H1 (cell line): ENCODE results near the gene POLR2I. TPM values are rescaled to one million over a fixed set of nuclear protein-coding genes. Genes with fewer than 3 reads are reported as not detected.

Experiments
- CTCF ChIA-PET: fragments of 300-600 bp; sonication (Branson Sonifier 250); formaldehyde crosslinking; loops from one replicate; lab custom pipeline; 2021; ENCODE audit not compliant: partially characterized antibody; lab: Charles Lee
- POLR2A ChIA-PET: fragments of 300-600 bp; sonication (Branson Sonifier 250); formaldehyde crosslinking; loops from one replicate; lab custom pipeline; 2021; ENCODE audit warnings: inconsistent platforms; ENCODE audit not compliant: partially characterized antibody; lab: Charles Lee
- DNase-seq, 2 experiments: peaks; one replicate each; pipeline versions ENCODE4 v3.0.0 to v3.0.0-alpha.2; 2010 to 2022; ENCODE audit warnings: low spot score in 2 of 2, low read depth in 1 of 2, mixed read lengths in 1 of 2
- FAIRE-seq: peaks from 2 replicates; lab custom pipeline; 2011; peaks lifted over from hg19 to GRCh38; lab: Jason Lieb, UNC
- H2AFZ ChIP-seq: 2 replicates; pipeline ENCODE4 v1.8.1; 2012; ENCODE audit warnings: low read length, inconsistent platforms
- H2AK5ac ChIP-seq: 2 replicates; pipeline ENCODE4 v1.6.1; 2013; ENCODE audit warnings: low read depth, low read length
- H2BK120ac ChIP-seq: replicated peaks from 2 replicates; pipeline ENCODE3; 2013; ENCODE audit warnings: low read depth, low read length, inconsistent platforms
- H2BK12ac ChIP-seq: 2 replicates; pipeline ENCODE4 v1.6.1; 2013; ENCODE audit warnings: low read depth, low read length
- H2BK15ac ChIP-seq: 2 replicates; pipeline ENCODE4 v1.6.1; 2013; ENCODE audit warnings: low read length
- H2BK20ac ChIP-seq: 2 replicates; pipeline ENCODE4 v1.6.1; 2013; ENCODE audit warnings: low read length
- H2BK5ac ChIP-seq: 2 replicates; pipeline ENCODE4 v1.6.1; 2013; ENCODE audit warnings: low read depth, low read length
- H3K14ac ChIP-seq: 2 replicates; pipeline ENCODE4 v1.6.1; 2013; ENCODE audit warnings: inconsistent platforms; ENCODE audit not compliant: insufficient read length
- H3K18ac ChIP-seq: 2 replicates; pipeline ENCODE4 v1.6.1; 2013; ENCODE audit warnings: low read length; ENCODE audit errors: extremely low read depth
- H3K23ac ChIP-seq: 2 replicates; pipeline ENCODE4 v1.6.1; 2013; ENCODE audit warnings: inconsistent platforms; ENCODE audit not compliant: insufficient read length
- H3K23me2 ChIP-seq: 2 replicates; pipeline ENCODE4 v1.6.1; 2013; ENCODE audit warnings: low read depth, low read length
- H3K27ac ChIP-seq: 2 replicates; pipeline ENCODE4 v1.6.1; 2011; ENCODE audit warnings: low read depth, low read length, inconsistent platforms
- H3K27me3 ChIP-seq, 4 experiments: replicated peaks in 1 of 4; 1 replicate in 1 of 4; 2 replicates in 3 of 4; pipeline versions ENCODE4 v1.6.1 to v1.8.1; 2011 to 2013; ENCODE audit warnings: low read length in 3 of 4, mild to moderate bottlenecking in 3 of 4, inconsistent platforms in 2 of 4, mixed read lengths in 2 of 4, moderate library complexity in 1 of 4; ENCODE audit not compliant: control insufficient read depth in 3 of 4, insufficient read depth in 3 of 4; ENCODE audit errors: extremely low read depth in 1 of 4
- H3K36me3 ChIP-seq, 4 experiments: 2 replicates each; pipeline versions ENCODE4 v1.6.1 to v1.8.1; 2011 to 2013; ENCODE audit warnings: mild to moderate bottlenecking in 4 of 4, low read length in 3 of 4, moderate library complexity in 2 of 4, control low read depth in 1 of 4, inconsistent platforms in 1 of 4; ENCODE audit not compliant: insufficient read depth in 4 of 4, control insufficient read depth in 2 of 4
- H3K4ac ChIP-seq: replicated peaks from 2 replicates; pipeline ENCODE3; 2013; ENCODE audit warnings: low read length, low read depth, mixed read lengths, inconsistent platforms; ENCODE audit not compliant: insufficient read length
- H3K4me1 ChIP-seq, 4 experiments: replicated peaks in 1 of 4; 1 replicate in 1 of 4; 2 replicates in 3 of 4; pipeline versions ENCODE4 v1.6.1 to v1.8.1; 2011 to 2013; ENCODE audit warnings: low read length in 3 of 4, inconsistent platforms in 2 of 4, mixed read lengths in 1 of 4; ENCODE audit not compliant: insufficient read depth in 4 of 4, control insufficient read depth in 3 of 4
- H3K4me2 ChIP-seq, 2 experiments: 2 replicates each; pipeline versions ENCODE4 v1.6.1 to v1.8.1; 2011 to 2013; ENCODE audit warnings: low read depth in 2 of 2, low read length in 2 of 2, control low read depth in 1 of 2, inconsistent platforms in 1 of 2, mild to moderate bottlenecking in 1 of 2; ENCODE audit not compliant: insufficient read depth in 1 of 2
- H3K4me3 ChIP-seq, 4 experiments: fragments of 200-600, 300-600 bp in 1 of 4; sonication (generic), shearing (Covaris generic), sonication (Bioruptor Twin) in 1 of 4; 2 replicates each; pipeline versions ENCODE4 v1.5.1 to v1.8.1; 2011 to 2016; ENCODE audit warnings: low read length in 4 of 4, low read depth in 3 of 4, control low read depth in 2 of 4, inconsistent platforms in 2 of 4, mild to moderate bottlenecking in 2 of 4, mixed read lengths in 1 of 4, moderate library complexity in 1 of 4; ENCODE audit not compliant: insufficient read depth in 2 of 4; ENCODE audit errors: extremely low read depth in 1 of 4
- H3K56ac ChIP-seq: replicated peaks from 2 replicates; pipeline ENCODE3; 2013; ENCODE audit warnings: low read depth, mild to moderate bottlenecking, mixed read lengths, low read length, inconsistent platforms; ENCODE audit not compliant: insufficient read length
- H3K79me1 ChIP-seq: 2 replicates; pipeline ENCODE4 v1.6.1; 2013; ENCODE audit warnings: low read depth, low read length, control low read depth
- H3K79me2 ChIP-seq, 2 experiments: 2 replicates each; pipeline versions ENCODE4 v1.6.1 to v1.8.1; 2012 to 2013; ENCODE audit warnings: low read length in 2 of 2, mild to moderate bottlenecking in 2 of 2, inconsistent platforms in 1 of 2; ENCODE audit not compliant: insufficient read depth in 2 of 2, control insufficient read depth in 1 of 2
- H3K9ac ChIP-seq, 4 experiments: replicated peaks in 1 of 4; 1 replicate in 1 of 4; 2 replicates in 3 of 4; pipeline versions ENCODE4 v1.6.1 to v1.8.1; 2011 to 2013; ENCODE audit warnings: low read depth in 3 of 4, low read length in 3 of 4, control low read depth in 2 of 4, mild to moderate bottlenecking in 2 of 4, moderate library complexity in 2 of 4, inconsistent platforms in 1 of 4; ENCODE audit errors: extremely low read depth in 1 of 4
- H3K9me3 ChIP-seq, 2 experiments: 2 replicates each; pipeline versions ENCODE4 v1.6.1 to v1.8.1; 2012 to 2013; ENCODE audit warnings: mild to moderate bottlenecking in 2 of 2, moderate library complexity in 2 of 2, control low read depth in 1 of 2, inconsistent platforms in 1 of 2, low read depth in 1 of 2, low read length in 1 of 2, mixed read lengths in 1 of 2; ENCODE audit not compliant: insufficient read depth in 2 of 2
- H4K20me1 ChIP-seq, 2 experiments: replicated peaks in 1 of 2; 2 replicates each; pipeline versions ENCODE3 to v1.8.1; 2011 to 2013; ENCODE audit warnings: inconsistent platforms in 2 of 2, low read length in 2 of 2, mild to moderate bottlenecking in 1 of 2; ENCODE audit not compliant: insufficient read depth in 2 of 2, control insufficient read depth in 1 of 2
- H4K5ac ChIP-seq: 2 replicates; pipeline ENCODE4 v1.6.1; 2013; ENCODE audit warnings: low read length, low read depth, mixed read lengths, inconsistent platforms; ENCODE audit not compliant: insufficient read length
- H4K8ac ChIP-seq: 2 replicates; pipeline ENCODE4 v1.8.0; 2013; ENCODE audit warnings: mild to moderate bottlenecking, moderate library complexity, low read length, inconsistent platforms; ENCODE audit not compliant: insufficient read depth; ENCODE audit errors: extremely low read depth
- H4K91ac ChIP-seq: replicated peaks from 2 replicates; pipeline ENCODE3; 2013; ENCODE audit warnings: low read length, mixed read lengths, inconsistent platforms; ENCODE audit not compliant: insufficient read length
- JUND ChIP-seq: IDR thresholded peaks from 2 replicates; pipeline ENCODE4 v1.6.1; 2011; ENCODE audit warnings: mild to moderate bottlenecking, improper control_type of control experiment, low read length
- KDM4A ChIP-seq: IDR thresholded peaks from one replicate; pipeline ENCODE4 v1.7.1; 2012; ENCODE audit warnings: low read depth, mild to moderate bottlenecking, moderate library complexity, low read length, inconsistent platforms; ENCODE audit not compliant: severe bottlenecking
- NRF1 ChIP-seq: IDR thresholded peaks from 2 replicates; pipeline ENCODE4 v1.6.1; 2011; ENCODE audit warnings: mild to moderate bottlenecking, low read depth, low read length, improper control_type of control experiment
- WGBS, 2 experiments: shearing (Covaris generic) in 1 of 2; methylation state at CpG; one replicate each; pipeline versions ENCODE4 v1.1.6 to v1.1.7; 2013 to 2015; ENCODE audit warnings: low lambda C conversion rate in 2 of 2, mixed read lengths in 2 of 2, inconsistent platforms in 1 of 2, low coverage in 1 of 2, missing lambda C conversion rate in 1 of 2; ENCODE audit not compliant: insufficient replicate concordance in 2 of 2, insufficient coverage in 1 of 2, insufficient read length in 1 of 2; ENCODE audit errors: extremely low coverage in 1 of 2, missing lambda C conversion rate in 1 of 2; 5-methylcytosine and 5-hydroxymethylcytosine counted together
- polyA plus RNA-seq, 7 experiments: library from polyadenylated mRNA; depleted of rRNA in 3 of 7; stranded (reverse) in 5 of 7; unstranded in 2 of 7; fragments of >200 nt in 5 of 7; fragments of 200-250 nt in 2 of 7; gene quantifications; 1 replicate in 5 of 7; 2 replicates in 1 of 7; 4 replicates in 1 of 7; pipeline versions ENCODE4 v1.2.1 to v1.2.3, GENCODE V29; 2011 to 2013; ENCODE audit warnings: missing spikeins in 2 of 7, mixed read lengths in 2 of 7
- total RNA-seq: library from RNA; stranded (reverse); fragmentation: NEBNext Ultra II Directional; extraction: Animal tissue kit (Norgen Biotek cat#: 25700); gene quantifications from 2 replicates; pipeline ENCODE4 v1.2.1, GENCODE V29; 2021
- TF ChIP-seq, protein P1 (sequence below), 3 experiments: IDR thresholded peaks; 1 replicate in 2 of 3; 2 replicates in 1 of 3; pipeline versions ENCODE4 v1.5.1 to v1.6.1; 2011; ENCODE audit warnings: low read length in 3 of 3, mild to moderate bottlenecking in 3 of 3, inconsistent platforms in 2 of 3, low read depth in 1 of 3, moderate library complexity in 1 of 3; ENCODE audit not compliant: insufficient read depth in 1 of 3; ENCODE audit errors: control extremely low read depth in 1 of 3
- TF ChIP-seq, protein P2 (sequence below): IDR thresholded peaks from 2 replicates; pipeline ENCODE4 v1.6.1; 2012; ENCODE audit warnings: inconsistent platforms

The POLR2I gene
- total and polyA plus RNA-seq, 2 of the 8 experiments (the other 6 are each of a cell fraction or from before 2014, with no cell fraction given) = 143 to 150 TPM

DNA sequence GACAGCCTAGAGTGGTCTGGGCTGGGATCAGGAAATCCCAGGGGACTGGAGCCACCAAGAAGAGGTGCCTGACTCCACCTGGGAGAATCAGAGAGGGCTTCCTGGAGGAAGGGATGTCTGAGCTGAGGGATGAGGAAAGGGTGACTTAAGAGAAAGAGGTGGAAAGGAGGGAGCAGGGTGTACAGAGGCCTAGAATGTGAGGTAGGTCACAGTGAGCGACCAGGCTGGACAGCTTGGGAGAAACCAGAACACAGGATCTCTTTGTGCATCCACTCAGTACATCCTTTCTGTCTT, 1.6 kb upstream of the POLR2I start:
- Histone ChIP-seq H3K36me3 (peaks cover 4 to 24% (median 12%) of the 10 kb centered on the region in 4 experiments; a peak in 5 of 8 replicates), H2AFZ (no peak overlapping the region), H3K79me2 (peaks cover 0 to 9% of the 10 kb centered on the region in 2 experiments; a peak in 1 of 4 replicates), H3K23ac (no peak overlapping the region), H3K4me2 (peak overlapping the region; percentile 64 to 76), H3K4me1 (peaks cover 4 to 21% (median 11%) of the 10 kb centered on the region in 4 experiments), H4K5ac (no peak overlapping the region), H3K56ac (no peak overlapping the region), H2BK20ac (no peak overlapping the region), H3K27me3 (no peaks in the 10 kb centered on the region), H3K9ac (peak overlapping the region in 2 of 4 experiments; percentile 26 to 42; a peak in 2 of 7 replicates), H3K27ac (no peak overlapping the region), H3K4ac (no peak overlapping the region), H2AK5ac (no peak overlapping the region), H2BK15ac (no peak overlapping the region), H3K23me2 (peaks cover 10% of the 10 kb centered on the region), H4K8ac (no peak overlapping the region), H3K79me1 (peaks cover 15% of the 10 kb centered on the region), H2BK12ac (no peak overlapping the region), H3K9me3 (no peaks in the 10 kb centered on the region), H3K4me3 (peak overlapping the region; percentile 67 to 89 (median 71); a peak in 7 of 8 replicates), H3K18ac (no peak overlapping the region), H2BK5ac (no peak overlapping the region), H2BK120ac (no peak overlapping the region), H4K20me1 (peaks cover 3 to 9% of the 10 kb centered on the region in 2 experiments), H3K14ac (no peak overlapping the region), H4K91ac (no peak overlapping the region)
- DNase-seq (no peak), FAIRE-seq (no peak)
- CTCF ChIA-PET = interaction anchor here (2.8 kb wide), 1 partner anchor 11 kb away, joined by 14 read pairs; no protein-coding TSS in a partner anchor
- TF ChIP-seq, protein P1, sequence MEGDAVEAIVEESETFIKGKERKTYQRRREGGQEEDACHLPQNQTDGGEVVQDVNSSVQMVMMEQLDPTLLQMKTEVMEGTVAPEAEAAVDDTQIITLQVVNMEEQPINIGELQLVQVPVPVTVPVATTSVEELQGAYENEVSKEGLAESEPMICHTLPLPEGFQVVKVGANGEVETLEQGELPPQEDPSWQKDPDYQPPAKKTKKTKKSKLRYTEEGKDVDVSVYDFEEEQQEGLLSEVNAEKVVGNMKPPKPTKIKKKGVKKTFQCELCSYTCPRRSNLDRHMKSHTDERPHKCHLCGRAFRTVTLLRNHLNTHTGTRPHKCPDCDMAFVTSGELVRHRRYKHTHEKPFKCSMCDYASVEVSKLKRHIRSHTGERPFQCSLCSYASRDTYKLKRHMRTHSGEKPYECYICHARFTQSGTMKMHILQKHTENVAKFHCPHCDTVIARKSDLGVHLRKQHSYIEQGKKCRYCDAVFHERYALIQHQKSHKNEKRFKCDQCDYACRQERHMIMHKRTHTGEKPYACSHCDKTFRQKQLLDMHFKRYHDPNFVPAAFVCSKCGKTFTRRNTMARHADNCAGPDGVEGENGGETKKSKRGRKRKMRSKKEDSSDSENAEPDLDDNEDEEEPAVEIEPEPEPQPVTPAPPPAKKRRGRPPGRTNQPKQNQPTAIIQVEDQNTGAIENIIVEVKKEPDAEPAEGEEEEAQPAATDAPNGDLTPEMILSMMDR (IDR thresholded peaks at IDR 0.05; ENCODE audit: control extremely low read depth in 1 of 3, insufficient read depth in 1 of 3, low read depth in 1 of 3, low read length in 3 of 3) = no peak
- TF ChIP-seq NRF1 = no peak
- TF ChIP-seq KDM4A = no peak
- TF ChIP-seq, protein P2, sequence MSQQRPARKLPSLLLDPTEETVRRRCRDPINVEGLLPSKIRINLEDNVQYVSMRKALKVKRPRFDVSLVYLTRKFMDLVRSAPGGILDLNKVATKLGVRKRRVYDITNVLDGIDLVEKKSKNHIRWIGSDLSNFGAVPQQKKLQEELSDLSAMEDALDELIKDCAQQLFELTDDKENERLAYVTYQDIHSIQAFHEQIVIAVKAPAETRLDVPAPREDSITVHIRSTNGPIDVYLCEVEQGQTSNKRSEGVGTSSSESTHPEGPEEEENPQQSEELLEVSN = no peak
- no peak for TF ChIP-seq JUND
- 83% methylated on average over 1 of the region's 1 CpG; no CpG with 5 or more reads in 1 of the 2 experiments for WGBS, 2 experiments
- POLR2A ChIA-PET = interaction anchor here (2.5 kb wide), 1 partner anchor 11 kb away, joined by 27 read pairs; no protein-coding TSS in a partner anchor
